Measurements from ENCODE around the gene GDF10.

The GDF10 gene

DNA sequence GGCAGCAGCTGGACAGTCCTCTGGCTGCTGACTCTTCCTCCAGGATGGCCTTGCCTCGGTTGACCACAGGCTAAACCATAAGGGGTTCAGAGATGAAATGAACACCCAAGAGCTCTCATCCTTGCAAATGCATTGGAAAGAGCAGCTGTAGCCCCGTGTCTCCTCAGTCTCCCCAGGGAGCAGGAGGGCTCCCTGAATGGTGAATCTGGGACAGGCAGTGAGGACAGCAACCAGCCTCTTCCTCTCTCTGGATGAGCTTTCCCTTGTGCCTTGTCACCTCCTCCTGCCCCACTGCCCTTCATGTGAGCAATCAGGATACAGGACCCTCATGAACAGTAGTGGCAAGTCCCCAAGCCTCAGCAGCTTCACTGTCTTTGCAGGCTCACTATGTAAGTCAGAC, 23.9 kb upstream of the GDF10 start:
- no peak for DNase-seq (ENCODE audit: low spot score)

DNA sequence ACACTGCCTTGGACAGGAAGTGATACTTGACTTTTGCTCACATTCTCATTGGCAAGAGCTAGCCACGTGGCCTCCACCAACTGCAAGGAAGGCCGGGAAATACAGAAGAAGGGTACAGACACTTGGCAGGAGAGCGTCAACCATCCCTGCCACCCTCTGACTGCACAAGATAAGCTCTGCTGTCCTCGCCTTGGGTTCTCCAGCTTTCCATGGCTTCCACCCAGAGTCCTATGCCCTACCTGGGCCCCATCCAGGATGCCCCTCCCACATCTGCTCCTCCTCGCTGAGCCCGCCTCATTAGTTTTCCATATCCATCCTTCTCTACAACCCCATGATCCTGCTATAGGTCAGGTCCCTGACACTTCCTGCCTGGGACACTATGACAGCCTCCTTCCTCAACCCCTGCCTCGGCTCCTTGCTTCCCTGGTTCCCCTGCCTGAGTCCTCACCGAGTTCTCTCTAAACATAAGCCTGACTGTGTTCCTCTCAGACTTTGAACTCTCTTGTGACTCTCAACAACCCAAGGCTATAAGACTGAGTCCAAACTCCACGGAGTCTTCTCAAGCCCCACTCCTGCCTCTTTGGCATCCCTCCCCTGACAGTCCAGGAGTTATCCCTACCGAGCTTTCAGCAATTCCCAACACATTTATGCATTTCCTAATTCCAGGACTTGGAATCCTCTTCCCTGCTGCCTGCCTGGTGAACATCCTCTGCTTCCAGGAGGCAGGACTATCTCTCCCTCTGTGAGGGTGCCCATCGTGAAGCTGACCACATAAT, 23.2 kb upstream of the GDF10 start:
- no peak for DNase-seq (ENCODE audit: low spot score)

DNA sequence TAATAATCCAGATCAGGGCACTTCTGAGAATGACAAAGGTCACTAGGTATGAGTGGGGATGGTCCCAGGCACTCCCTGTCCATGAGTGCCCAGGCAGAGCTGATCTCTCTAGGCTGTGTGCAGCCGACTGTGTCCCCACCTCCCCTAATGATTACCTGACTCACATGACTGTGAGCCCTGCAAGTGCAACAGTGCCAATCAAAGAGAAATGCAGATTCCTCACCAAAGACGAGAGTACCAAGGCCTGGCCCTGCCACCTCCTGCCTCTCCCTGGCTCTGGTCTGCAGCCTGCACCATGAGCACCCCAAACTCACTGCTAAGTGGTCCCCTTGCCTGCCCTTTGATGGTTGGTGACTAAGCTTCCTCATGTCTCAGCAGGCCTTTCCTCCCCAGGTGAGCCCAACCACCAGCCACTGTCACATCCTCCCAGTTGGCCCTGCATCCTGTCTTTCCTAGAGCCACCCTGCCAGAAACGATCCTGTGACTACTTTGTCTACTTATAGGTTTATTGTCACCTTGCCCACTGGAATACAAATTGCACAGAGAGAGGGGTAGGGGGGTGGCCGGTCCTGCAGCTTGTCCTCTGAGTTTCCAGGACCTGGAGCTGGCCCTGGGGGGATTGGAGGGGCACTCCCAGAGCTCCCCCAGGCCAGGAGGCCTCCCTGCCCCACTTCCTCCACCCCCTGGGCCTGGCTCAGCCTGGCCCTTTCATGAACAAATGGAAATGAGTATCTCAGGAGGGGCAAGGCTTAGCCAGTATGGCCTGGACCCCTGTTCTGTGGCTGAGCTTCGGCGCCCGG, 22.4 kb upstream of the GDF10 start:
- no peak for DNase-seq (ENCODE audit: low spot score)

DNA sequence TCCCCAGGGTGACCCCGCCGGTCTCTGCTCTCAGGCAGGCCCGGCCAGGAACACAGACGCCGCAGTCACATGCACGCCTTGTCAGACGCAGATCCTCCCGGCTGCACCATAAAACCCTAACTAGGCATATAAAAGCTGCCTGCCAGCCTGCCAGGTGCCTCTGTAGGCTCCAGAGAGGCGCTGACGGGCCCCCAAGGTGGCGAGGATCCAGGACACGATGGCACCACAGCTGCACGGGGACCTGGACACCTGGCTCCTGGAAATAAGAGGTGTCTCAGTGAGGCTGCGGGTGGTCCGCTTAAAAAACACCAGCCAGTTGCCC, 21.9 kb upstream of the GDF10 start:
- DNase-seq (ENCODE audit: low spot score): no peak

DNA sequence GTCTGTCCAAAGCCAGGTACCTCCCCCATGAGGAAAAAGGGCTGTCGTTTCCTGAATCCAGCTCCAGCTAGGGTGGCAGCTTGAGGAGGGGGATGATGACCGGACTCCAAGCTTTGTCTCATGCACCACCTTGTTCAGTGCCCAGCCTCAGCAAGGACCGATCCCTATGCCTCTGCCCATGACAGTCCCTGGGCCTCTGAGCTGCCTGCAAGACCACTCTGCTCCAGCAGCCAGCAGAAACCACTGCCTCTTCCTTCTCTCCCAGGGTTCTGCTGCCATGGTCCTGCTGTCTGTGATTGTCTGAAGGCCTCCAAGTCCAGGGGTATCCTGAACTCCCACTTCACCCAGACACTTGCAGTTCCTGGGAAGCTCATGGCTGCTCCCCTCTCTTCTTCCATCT, 21.3 kb upstream of the GDF10 start:
- DNase-seq (ENCODE audit: low spot score): no peak

DNA sequence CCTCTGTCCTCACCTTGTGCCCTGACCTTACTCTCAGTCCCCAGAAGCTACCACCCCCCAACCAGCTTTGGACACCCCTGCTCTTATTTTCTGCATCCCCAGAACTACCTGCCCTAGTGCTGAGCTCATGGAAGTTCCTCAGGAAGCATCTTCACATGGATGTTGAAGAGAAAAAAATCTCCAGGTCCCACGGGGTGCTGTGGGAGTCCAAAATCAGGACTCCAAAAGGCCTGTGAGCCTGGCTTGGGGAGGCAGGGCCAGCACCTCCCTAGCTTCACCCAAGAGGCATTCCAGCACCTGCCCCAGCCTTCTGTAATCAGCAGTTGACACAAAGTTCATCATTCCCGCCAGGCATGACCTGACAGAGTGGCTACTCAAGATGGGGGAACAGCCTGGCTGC, 20.7 kb upstream of the GDF10 start:
- no peak for DNase-seq (ENCODE audit: low spot score)

DNA sequence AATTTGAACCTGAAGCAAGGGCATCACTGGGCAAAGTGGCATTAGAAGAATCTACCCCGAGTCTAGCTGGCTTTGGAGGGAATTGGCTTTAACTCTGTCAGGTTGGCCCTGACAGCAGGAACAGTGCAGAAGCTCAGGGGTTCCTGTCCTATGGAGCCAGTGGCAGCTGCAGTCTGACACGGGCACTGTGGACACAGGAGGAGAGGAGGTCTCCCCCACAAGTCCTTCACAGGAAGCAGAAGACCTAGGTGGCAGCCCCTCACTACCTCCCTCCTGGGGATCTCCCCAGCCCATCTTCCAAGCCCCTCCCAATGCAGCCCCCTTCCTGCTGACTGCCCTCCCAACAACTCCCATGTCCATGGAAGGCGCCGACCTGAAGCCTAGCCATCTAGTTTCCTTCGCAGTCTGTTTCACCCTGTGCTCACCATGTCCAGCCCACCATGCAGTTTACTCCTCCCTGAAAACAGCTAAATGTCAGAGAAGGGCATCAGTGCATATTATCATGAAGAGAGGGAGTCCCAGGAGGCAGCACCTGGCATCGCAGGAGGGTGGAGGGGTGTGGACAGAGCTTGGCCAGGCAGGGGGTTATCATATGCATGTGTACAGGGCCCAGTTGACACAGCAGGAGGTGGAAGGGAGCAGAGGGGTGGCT, 17.9 kb upstream of the GDF10 start:
- DNase-seq (ENCODE audit: low spot score): no peak

DNA sequence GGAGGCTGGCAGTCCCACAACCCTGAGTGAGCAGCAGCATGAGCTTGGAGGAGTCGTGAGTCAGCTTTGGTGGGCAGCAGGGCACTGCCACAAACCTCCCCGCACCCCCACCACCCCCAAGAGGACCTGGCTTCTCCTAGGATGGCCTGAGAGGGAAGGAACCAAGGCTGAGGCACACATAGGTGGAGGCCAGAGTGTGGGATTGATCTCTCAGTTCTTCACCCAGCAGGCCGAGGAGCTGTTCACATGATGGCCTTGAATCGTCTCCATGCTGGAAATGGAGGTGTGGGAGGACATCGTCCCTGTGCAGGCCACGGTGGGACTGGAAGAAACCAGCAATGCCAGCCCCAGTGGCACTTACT, 17.4 kb upstream of the GDF10 start:
- DNase-seq (ENCODE audit: low spot score): no peak

DNA sequence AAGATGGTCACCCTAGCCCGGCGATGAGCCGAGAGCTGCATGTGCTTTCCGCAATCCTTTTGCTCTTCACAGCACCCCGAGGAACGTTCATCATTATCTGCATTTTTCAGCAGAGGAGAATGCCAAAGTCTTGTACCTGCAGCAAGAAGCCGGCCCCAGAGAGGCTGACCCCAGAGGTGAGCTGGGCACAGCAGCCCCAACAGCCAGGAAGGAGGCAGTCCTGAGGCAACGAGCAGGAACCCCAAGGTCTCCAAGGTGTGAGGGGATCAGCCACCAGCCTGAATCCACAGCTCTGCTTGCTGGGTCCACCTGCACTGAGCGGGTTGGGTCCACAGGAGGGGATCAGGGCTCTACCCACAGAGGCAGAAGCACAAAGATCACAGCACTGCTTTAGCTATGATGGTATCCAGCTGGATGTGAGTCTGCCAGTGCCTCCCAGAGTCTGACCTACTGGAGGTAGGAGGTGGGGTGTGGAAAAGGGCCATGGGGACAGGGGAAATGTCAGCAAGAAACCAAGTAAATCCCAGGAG, 16.8 kb upstream of the GDF10 start:
- DNase-seq (ENCODE audit: low spot score): no peak

DNA sequence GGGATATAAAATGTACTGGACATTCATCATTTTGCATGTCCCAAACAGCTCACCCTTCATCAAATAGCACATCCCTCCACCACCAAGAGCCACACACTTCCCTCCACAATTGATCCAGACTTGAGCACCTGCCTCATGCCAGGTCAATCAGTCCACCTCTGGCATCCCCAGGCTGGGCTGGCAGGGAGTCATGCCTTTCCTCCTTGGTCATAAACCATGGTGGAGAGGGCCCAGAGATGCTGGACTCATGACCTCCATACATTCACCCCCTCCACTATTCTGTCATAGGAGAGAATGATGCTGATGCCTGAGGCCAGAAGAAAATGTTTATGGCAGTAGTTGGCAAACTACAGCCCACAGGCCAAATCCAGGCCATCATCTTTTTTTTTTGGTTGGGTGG, 16.1 kb upstream of the GDF10 start:
- DNase-seq (ENCODE audit: low spot score): no peak

DNA sequence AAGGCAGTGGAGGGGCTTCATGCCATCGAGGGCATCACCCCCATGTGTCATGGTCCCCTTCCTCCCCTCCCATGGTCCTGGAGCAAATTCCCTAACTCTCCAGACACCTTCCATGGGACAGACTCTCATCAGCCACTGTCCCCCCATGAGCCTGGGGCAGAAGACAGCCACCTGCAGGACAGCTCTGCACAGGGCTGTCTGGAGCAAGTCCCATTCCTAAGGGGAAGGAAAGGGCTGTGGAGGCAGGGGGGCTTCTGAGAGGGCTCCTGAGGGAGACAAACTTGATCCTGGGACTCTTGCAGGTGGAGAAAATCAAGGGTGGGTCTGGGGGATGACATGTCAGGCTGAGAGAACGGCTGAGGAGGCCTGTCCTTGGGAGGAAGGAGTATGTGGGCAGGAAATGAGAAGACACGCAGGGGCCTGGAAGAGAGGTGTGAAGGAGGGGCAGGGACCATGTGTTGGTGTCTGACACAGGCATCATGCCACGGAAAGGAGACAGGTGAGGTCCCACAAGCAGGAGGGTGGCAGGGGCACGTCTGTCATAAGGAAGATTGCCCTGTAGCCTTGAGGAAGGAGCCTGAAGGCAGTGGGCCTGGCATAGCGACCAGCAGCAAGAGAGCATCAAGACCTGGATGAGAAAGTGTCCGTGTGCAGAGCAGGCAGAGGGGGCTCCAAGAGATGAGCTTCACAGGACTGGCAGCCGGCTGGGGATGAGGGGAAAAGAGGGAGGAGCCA, 14.4 kb upstream of the GDF10 start:
- no peak for DNase-seq (ENCODE audit: low spot score)

DNA sequence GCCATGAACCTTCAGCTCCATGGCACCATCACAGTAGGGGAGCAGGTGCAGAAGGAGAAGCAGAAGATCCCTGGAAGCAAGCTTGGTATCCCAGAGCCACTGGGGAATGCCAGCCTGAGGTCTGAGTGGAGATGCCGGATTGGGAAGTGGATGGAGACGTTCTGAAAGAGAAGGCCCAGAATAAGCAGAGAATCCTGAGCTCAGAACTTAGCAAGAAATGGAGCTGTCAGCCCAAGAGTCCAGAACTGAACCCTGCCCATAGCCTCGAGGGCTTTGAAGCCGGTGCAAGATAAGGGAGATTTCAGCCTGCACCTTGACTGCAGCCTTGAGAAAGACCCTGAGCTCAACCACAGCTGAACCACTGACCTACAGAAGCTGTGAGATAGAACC, 13.9 kb upstream of the GDF10 start:
- no peak for DNase-seq (ENCODE audit: low spot score)

DNA sequence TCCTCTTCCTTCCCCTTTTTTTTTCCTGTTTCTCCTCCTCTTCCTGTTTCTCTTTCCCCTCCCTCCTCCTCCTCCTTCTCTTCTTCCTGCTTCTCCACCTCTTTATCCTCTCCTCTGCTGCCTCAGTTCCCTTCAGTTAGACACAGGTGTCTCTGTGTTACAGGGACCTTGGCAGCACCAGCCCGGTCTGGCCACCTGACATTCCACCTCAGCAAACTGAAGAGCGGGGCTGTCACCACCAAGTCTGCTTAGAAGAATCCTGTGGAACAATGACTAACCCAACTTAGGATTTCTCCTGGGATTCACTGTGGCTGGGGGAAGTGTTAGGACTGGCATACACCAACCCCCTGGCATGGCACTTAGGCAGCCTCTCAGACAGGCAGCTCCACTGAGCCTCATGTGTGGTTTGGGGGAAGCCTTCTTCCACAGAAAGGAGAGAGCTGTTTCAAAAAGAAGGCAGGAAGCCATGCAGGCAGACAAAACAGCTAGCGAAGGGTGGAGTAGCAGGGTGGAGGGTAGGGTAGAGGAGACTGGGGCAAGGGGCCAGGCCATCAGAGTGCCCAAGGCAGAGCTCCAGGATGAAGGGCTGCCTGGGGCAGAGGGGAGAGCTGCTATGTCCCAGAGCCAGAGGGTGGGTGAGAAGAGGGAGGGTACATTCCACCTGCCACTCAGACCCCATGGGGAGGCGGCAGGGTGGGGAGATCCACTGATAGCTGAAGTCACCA, 13.2 kb upstream of the GDF10 start:
- DNase-seq (ENCODE audit: low spot score): no peak

DNA sequence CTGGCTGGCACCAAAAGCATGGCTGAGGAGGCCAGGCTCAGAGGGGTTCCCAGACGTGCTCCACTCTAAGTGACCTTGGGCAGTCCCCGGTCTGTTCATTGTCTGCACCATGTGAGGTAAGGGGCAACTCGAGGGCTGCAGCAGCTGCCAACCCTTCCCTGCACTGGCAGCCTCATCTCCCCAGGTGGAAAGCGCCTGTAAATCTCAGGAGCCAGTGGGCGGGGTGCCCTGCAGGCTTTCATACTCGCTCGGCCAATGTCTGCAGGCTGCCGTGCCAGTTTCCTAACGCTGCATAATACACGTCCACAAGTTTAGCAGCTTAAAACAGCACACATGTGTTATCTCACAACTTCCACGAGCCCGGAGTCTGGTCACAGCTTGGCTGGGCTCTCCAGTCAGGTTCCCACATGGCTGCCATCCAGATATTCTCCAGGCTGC, 12.6 kb upstream of the GDF10 start:
- no peak for DNase-seq (ENCODE audit: low spot score)

DNA sequence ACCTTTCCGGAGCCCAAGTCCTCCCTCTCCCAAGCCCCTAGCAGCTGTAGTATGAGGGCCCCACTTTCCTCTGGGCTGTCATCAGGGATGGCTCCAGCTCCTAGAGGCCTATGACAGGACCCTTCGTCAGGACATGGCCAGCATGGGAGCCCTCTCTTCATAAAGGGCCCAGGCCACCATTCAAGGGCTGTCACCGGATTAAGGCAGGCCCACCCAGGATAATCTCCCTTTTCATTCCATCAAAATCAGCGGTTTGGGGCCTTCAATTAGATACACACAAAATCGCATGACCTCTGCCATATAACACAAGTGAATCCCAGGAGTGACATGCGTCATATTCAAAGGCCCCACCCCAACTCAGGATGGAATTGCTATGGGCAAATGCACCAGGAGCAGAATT, 12.2 kb upstream of the GDF10 start:
- DNase-seq (ENCODE audit: low spot score): no peak

DNA sequence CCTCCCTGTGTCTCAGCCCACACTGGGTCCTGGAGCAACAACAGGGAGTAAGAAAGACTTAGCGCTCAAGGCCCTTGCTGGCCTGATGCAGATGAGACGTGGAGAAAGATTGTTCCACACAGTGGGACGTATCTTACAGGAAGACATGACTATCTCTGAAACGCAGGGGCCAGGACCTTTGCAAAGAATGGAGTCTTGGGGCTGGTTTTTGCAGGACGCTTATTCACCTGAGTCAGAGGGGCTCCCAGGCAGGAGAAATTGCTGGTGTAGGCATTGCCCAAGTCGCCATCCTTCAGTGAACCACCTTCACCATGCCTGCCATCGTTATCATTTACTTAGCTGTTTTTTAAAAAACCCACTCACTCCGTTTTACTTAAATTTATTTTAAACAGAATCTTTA, 11.8 kb upstream of the GDF10 start:
- no peak for DNase-seq (ENCODE audit: low spot score)

DNA sequence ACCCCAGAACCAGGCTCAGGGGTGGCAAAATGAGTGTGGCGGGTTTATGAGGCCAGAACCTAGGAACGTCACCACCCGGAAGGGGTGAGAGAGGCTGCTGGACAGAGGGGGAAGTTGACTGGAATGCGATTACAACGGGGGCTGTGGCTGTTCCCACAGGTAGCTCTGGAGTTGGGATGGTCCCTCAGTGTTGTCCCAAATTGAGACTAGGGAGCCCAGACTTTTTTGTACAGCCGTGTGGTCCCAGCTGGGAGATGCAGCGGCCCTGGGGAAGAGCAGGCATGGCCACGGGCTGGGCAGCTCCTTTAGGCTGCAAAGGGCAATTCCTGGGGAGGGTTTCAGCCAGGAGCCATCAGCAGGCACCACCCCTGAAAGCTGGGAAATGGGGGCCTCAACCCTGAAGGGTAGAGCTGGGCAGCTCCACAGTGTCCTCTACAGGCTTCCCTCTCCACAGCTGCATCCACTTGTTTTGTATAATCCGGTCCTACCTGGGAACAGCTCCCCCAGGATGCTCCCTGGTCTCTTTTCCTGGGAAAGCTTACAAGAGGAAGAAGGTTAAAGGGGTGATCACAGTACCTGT, 11.0 kb upstream of the GDF10 start:
- no peak for DNase-seq (ENCODE audit: low spot score)

DNA sequence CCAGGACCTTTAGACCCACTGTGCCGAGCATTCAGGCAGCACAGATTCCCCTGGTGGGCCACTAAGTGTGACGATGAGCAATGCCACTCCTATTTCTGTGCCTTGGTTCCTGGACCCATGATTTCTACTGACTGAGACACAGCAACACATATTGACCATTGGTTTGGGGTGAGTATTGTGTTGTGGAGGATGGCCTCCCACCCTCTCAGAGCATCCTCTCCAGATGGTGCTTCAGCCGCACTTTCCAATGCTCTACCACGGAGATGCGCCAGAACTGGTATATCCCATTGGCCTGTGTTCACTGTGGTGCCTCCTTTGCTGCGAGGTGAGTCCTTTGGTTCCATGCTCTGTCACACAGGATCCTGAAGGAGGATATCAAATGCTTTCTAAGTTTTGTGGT, 10.1 kb upstream of the GDF10 start:
- no peak for DNase-seq (ENCODE audit: low spot score)

DNA sequence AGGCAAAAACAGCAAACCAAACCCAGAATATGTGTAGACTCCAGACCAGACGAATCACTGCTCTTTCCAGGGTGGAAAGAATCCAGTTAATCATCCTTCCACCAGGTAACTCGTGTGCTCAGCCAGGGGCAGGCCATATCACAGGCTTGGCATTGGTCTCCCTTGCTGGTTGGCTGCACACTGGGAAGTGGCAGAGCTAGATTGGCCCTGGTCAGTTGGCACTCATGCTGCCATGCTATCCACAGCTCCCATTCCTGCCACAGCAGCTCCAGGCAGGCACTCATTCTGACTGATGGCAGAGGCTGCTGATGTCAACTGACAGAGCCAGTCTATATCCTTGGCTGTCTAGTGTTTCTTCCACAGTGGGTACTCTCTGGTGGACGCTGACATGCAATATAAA, 9.7 kb upstream of the GDF10 start:
- no peak for DNase-seq (ENCODE audit: low spot score)

DNA sequence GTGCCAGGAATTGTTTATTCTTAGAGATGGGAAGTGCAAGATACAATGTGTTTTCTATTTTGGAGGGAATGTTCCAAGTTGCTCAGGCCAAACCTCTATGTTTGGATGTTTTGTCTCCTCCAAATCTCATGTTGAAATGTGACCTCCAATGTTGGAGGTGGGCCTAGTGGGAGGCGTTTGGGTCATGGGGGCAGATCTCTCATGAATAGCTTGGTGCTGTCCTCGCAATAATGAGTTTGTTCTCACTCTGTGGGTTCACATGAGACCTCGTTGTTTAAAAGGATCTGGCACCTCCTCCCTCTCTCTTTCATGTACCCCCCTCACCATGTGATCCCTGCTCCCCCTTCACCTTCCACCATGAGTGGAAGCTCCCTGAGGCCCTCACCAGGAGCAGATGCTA, 8.3 kb upstream of the GDF10 start:
- DNase-seq (ENCODE audit: low spot score): no peak

DNA sequence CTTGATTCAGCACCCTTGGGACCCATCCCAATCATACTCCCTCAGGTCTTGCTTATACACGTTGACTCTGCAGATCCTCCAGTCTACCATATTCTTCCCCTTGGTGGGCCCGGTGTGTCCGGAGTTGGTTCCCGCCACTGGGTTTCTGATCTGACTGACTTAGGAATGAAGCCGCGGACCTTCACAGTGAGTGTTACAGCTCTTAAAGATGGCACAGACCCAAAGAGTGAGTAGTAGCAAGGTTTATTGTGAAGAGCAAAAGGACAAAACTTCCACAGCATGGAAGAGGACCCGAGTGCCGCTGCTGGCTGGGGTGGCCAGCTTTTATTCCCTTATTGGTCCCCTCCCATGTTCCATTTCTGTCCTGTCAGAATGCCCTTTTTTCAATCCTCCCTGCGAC, 5.9 kb upstream of the GDF10 start:
- no peak for DNase-seq (ENCODE audit: low spot score)

Measured in putamen (tissue), 1 donor.